ENCODE results near the gene KRT81.

Gene KRT81

GRCh38 chr12:52327830-52328500 lies 36.6 kb upstream of the KRT81 start:
- no peak overlapping the region for H3K9ac ChIP-seq (ENCODE audit: low read length)
- H3K4me3 ChIP-seq (ENCODE audit: low read depth, low read length): no peak overlapping the region
- H3K36me3 ChIP-seq (ENCODE audit: control insufficient read depth, insufficient read depth, low read length): no peaks in the 10 kb centered on the region
- peaks cover 3% of the 10 kb centered on the region; the same call in 1 of the 2 replicates for H3K27me3 ChIP-seq (ENCODE audit: control insufficient read depth, insufficient read depth, low read length)
- no peaks in the 10 kb centered on the region for H3K4me1 ChIP-seq (ENCODE audit: control insufficient read depth, insufficient read depth, low read length)
- no peaks in the 10 kb centered on the region for H3K9me3 ChIP-seq (ENCODE audit: control insufficient read depth, insufficient read depth, low read depth, low read length)
- H3K27ac ChIP-seq (ENCODE audit: low read depth, low read length): no peak overlapping the region

- Histone ChIP-seq H3K27ac (ENCODE audit: low read depth, low read length) (no peak overlapping the region), H3K4me3 (ENCODE audit: low read depth, low read length) (no peak overlapping the region), H3K27me3 (ENCODE audit: control insufficient read depth, insufficient read depth, low read length) (peaks cover 3% of the 10 kb centered on the region; the same call in 1 of the 2 replicates), H3K4me1 (ENCODE audit: control insufficient read depth, insufficient read depth, low read length) (no peaks in the 10 kb centered on the region), H3K9ac (ENCODE audit: low read length) (no peak overlapping the region), H3K9me3 (ENCODE audit: control insufficient read depth, insufficient read depth, low read depth, low read length) (no peaks in the 10 kb centered on the region), H3K36me3 (ENCODE audit: control insufficient read depth, insufficient read depth, low read length) (no peaks in the 10 kb centered on the region)
Measured at GRCh38 chr12:52327052-52327829, 35.9 kb upstream of the KRT81 start.

- Histone ChIP-seq H3K27me3 (ENCODE audit: control insufficient read depth, insufficient read depth, low read length) (peaks cover 8% of the 10 kb centered on the region; the same call in 1 of the 2 replicates), H3K27ac (ENCODE audit: low read depth, low read length) (no peak overlapping the region), H3K9me3 (ENCODE audit: control insufficient read depth, insufficient read depth, low read depth, low read length) (no peaks in the 10 kb centered on the region), H3K4me1 (ENCODE audit: control insufficient read depth, insufficient read depth, low read length) (no peaks in the 10 kb centered on the region), H3K9ac (ENCODE audit: low read length) (no peak overlapping the region), H3K36me3 (ENCODE audit: control insufficient read depth, insufficient read depth, low read length) (no peaks in the 10 kb centered on the region), H3K4me3 (ENCODE audit: low read depth, low read length) (no peak overlapping the region)
Measured at GRCh38 chr12:52324153-52324444, 32.8 kb upstream of the KRT81 start.

- no peak overlapping the region for H3K27ac ChIP-seq (ENCODE audit: low read depth, low read length)
- peaks cover 8% of the 10 kb centered on the region; the same call in 1 of the 2 replicates for H3K27me3 ChIP-seq (ENCODE audit: control insufficient read depth, insufficient read depth, low read length)
- H3K9me3 ChIP-seq (ENCODE audit: control insufficient read depth, insufficient read depth, low read depth, low read length): no peaks in the 10 kb centered on the region
- no peaks in the 10 kb centered on the region for H3K4me1 ChIP-seq (ENCODE audit: control insufficient read depth, insufficient read depth, low read length)
- H3K36me3 ChIP-seq (ENCODE audit: control insufficient read depth, insufficient read depth, low read length): no peaks in the 10 kb centered on the region
- H3K4me3 ChIP-seq (ENCODE audit: low read depth, low read length): no peak overlapping the region
- H3K9ac ChIP-seq (ENCODE audit: low read length): no peak overlapping the region
Measured at GRCh38 chr12:52323416-52324152, 32.2 kb upstream of the KRT81 start.

GRCh38 chr12:52323001-52323400 lies 31.7 kb upstream of the KRT81 start:
- no peaks in the 10 kb centered on the region for H3K36me3 ChIP-seq (ENCODE audit: control insufficient read depth, insufficient read depth, low read length)
- no peaks in the 10 kb centered on the region for H3K9me3 ChIP-seq (ENCODE audit: control insufficient read depth, insufficient read depth, low read depth, low read length)
- peaks cover 8% of the 10 kb centered on the region; the same call in 1 of the 2 replicates for H3K27me3 ChIP-seq (ENCODE audit: control insufficient read depth, insufficient read depth, low read length)
- no peaks in the 10 kb centered on the region for H3K4me1 ChIP-seq (ENCODE audit: control insufficient read depth, insufficient read depth, low read length)
- H3K9ac ChIP-seq (ENCODE audit: low read length): no peak overlapping the region
- H3K4me3 ChIP-seq (ENCODE audit: low read depth, low read length): no peak overlapping the region
- no peak overlapping the region for H3K27ac ChIP-seq (ENCODE audit: low read depth, low read length)

GRCh38 chr12:52322069-52322468 lies 30.7 kb upstream of the KRT81 start:
- no peak overlapping the region for H3K4me3 ChIP-seq (ENCODE audit: low read depth, low read length)
- peaks cover 8% of the 10 kb centered on the region; the same call in 1 of the 2 replicates for H3K27me3 ChIP-seq (ENCODE audit: control insufficient read depth, insufficient read depth, low read length)
- H3K9me3 ChIP-seq (ENCODE audit: control insufficient read depth, insufficient read depth, low read depth, low read length): no peaks in the 10 kb centered on the region
- H3K9ac ChIP-seq (ENCODE audit: low read length): no peak overlapping the region
- no peak overlapping the region for H3K27ac ChIP-seq (ENCODE audit: low read depth, low read length)
- no peaks in the 10 kb centered on the region for H3K4me1 ChIP-seq (ENCODE audit: control insufficient read depth, insufficient read depth, low read length)
- H3K36me3 ChIP-seq (ENCODE audit: control insufficient read depth, insufficient read depth, low read length): no peaks in the 10 kb centered on the region

- no peak overlapping the region for H3K27ac ChIP-seq (ENCODE audit: low read depth, low read length)
- H3K9ac ChIP-seq (ENCODE audit: low read length): no peak overlapping the region
- H3K36me3 ChIP-seq (ENCODE audit: control insufficient read depth, insufficient read depth, low read length): no peaks in the 10 kb centered on the region
- no peaks in the 10 kb centered on the region for H3K4me1 ChIP-seq (ENCODE audit: control insufficient read depth, insufficient read depth, low read length)
- H3K27me3 ChIP-seq (ENCODE audit: control insufficient read depth, insufficient read depth, low read length): peaks cover 8% of the 10 kb centered on the region; the same call in 1 of the 2 replicates
- no peak overlapping the region for H3K4me3 ChIP-seq (ENCODE audit: low read depth, low read length)
- H3K9me3 ChIP-seq (ENCODE audit: control insufficient read depth, insufficient read depth, low read depth, low read length): no peaks in the 10 kb centered on the region
Measured at GRCh38 chr12:52321418-52321817, 30.1 kb upstream of the KRT81 start.

- Histone ChIP-seq H3K27me3 (ENCODE audit: control insufficient read depth, insufficient read depth, low read length) (peaks cover 8% of the 10 kb centered on the region; the same call in 1 of the 2 replicates), H3K9me3 (ENCODE audit: control insufficient read depth, insufficient read depth, low read depth, low read length) (no peaks in the 10 kb centered on the region), H3K9ac (ENCODE audit: low read length) (no peak within 1 kb of the TSS), H3K27ac (ENCODE audit: low read depth, low read length) (no peak within 1 kb of the TSS), H3K36me3 (ENCODE audit: control insufficient read depth, insufficient read depth, low read length) (no peaks in the 10 kb centered on the region), H3K4me3 (ENCODE audit: low read depth, low read length) (no peak within 1 kb of the TSS), H3K4me1 (ENCODE audit: control insufficient read depth, insufficient read depth, low read length) (no peaks in the 10 kb centered on the region)
Measured at GRCh38 chr12:52320784-52321400, 29.6 kb upstream of the KRT81 start, which contains the start of gene KRT83. Gene KRT83, minus strand, starts transcription at chr12:52321398. Its CDS starts 63 bp downstream, at chr12:52321335.

GRCh38 chr12:52319097-52319496 lies 27.8 kb upstream of the KRT81 start:
- Histone ChIP-seq H3K4me1 (ENCODE audit: control insufficient read depth, insufficient read depth, low read length) (no peaks in the 10 kb centered on the region), H3K27me3 (ENCODE audit: control insufficient read depth, insufficient read depth, low read length) (peaks cover 8% of the 10 kb centered on the region; the same call in 1 of the 2 replicates), H3K4me3 (ENCODE audit: low read depth, low read length) (no peak overlapping the region), H3K9ac (ENCODE audit: low read length) (no peak overlapping the region), H3K9me3 (ENCODE audit: control insufficient read depth, insufficient read depth, low read depth, low read length) (no peaks in the 10 kb centered on the region), H3K36me3 (ENCODE audit: control insufficient read depth, insufficient read depth, low read length) (no peaks in the 10 kb centered on the region), H3K27ac (ENCODE audit: low read depth, low read length) (no peak overlapping the region)

- no peaks in the 10 kb centered on the region for H3K36me3 ChIP-seq (ENCODE audit: control insufficient read depth, insufficient read depth, low read length)
- no peak overlapping the region for H3K9ac ChIP-seq (ENCODE audit: low read length)
- H3K4me3 ChIP-seq (ENCODE audit: low read depth, low read length): no peak overlapping the region
- H3K4me1 ChIP-seq (ENCODE audit: control insufficient read depth, insufficient read depth, low read length): no peaks in the 10 kb centered on the region
- H3K27me3 ChIP-seq (ENCODE audit: control insufficient read depth, insufficient read depth, low read length): peaks cover 8% of the 10 kb centered on the region; the same call in 1 of the 2 replicates
- no peaks in the 10 kb centered on the region for H3K9me3 ChIP-seq (ENCODE audit: control insufficient read depth, insufficient read depth, low read depth, low read length)
- no peak overlapping the region for H3K27ac ChIP-seq (ENCODE audit: low read depth, low read length)
Measured at GRCh38 chr12:52318241-52318990, 27.1 kb upstream of the KRT81 start.
